GM21367 (cell line): ENCODE data around the gene UBE3C.
"Not testable (repeated sequence)": the region's sequence is repeated elsewhere in the genome, so short reads cannot be mapped to it uniquely, and the experiment has no call there.

ENCODE experiments used
- ATAC-seq: cut with Tn5 transposase; IDR thresholded peaks from one replicate; pipeline ENCODE4 v1.9.1; 2021; ENCODE audit not compliant: unreplicated experiment

The UBE3C gene

DNA sequence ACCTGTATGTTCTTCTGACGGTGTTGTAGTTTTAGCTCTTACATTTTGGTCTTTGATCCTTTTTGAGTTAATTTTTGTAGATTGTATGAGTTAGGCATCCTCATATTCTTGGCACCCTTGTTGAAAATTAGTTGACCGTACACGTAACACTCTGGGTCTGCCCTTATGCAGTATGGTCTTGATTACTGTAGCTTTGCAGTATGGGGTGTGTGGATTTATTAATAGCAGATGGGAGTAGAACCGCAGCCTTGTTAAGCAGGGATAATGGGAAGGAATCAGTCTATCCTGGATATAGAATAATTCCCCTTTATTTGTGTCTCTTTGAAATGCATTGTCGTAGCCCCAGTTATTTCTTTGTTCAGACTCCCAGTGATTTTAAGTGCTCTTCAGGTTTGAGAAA lies 95.5 kb downstream of the UBE3C start:
- no peak for ATAC-seq

DNA sequence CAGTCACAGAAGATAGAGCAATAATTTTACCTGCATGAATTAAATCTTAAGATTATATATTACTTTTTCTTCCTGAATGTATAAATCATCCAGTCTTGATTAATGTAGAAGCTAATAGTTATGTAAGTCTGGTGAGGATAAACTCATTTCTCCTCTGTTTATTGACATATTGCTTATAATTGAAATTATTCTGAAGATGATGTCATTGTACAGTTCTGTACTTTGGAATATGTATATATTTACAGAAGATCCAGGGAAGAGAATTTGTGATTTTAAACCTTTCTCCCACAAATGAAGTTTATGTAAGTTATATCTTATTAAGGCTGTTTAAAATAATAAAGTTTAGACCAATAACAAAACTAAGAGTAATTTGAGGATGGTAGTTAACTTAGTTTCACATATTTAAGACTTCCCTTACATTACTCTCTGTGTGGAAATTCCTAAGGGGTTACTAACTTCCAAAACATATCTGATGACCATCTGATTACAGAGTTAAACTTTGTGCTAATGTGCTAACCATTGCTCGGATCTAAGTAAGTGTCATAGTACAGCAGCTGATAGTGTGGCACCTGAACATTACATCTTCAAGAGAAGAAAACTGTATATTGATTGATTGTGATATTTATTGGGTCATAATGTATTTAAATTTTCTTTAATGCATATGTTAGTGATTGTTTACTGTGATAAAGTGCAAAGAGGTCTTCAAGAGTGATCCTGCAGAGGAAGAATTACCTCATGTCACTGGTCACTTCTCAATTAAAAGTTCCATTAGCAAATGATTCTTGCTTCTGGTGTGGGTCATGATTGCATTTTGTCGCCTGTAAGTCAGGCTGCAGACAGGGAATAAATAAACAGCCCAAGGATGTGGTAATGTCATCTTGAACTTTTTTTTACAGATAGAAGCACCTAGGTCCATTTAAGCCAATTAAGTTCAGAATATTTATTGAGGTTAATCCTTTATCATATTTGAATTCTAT lies 96.9 kb downstream of the UBE3C start:
- no peak for ATAC-seq

DNA sequence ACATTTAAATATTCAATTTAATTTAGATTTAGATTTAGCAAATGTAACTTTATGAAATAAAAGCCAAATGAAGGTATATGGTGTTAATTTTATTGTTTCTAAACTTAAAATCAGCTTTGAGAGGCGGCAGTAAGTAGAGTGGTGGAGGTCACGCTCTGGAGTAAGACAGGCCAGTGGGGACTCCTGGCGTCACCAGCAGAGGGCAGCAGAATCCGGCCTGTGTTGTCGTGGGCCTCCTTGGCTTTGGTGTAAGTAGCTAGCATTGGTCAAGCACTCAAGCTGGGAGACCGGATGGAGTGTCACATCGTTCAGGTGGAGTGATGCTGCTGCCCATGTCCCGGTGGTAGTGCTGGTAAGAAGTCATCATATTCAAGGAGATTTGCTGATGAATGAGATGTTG lies 99.4 kb downstream of the UBE3C start:
- ATAC-seq = no peak

DNA sequence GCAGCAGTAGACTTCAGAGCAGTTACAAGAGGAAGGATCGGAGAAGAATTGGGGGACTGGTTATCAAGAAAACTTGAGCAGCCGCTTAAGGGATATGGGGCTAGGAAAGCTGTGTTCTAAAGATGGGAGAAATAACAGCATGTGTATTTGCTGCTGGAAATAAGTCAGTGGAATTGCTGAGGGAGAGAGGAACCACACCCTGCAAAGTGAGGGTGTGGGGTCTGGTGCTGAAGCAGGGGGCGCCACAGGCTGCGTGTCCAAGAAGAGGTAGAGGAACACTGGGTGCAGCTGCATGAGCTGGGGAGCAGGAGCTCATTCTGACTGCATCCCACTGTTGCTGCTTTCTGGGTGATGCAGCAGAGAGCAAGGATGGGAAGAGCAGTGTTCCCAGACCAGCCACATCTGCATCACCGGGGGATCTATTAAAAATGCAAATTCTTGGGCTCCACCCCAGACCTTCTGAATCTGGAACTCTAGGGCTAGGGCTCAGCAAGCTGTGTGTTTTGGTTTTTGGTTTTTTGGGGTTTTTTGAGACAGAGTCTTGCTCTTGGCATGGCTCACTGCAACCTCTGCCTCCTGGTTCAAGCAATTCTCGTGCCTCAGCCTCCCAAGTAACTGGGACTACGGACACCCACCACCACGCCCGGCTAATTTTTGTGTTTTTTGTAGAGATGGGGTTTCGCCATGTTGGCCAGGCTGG lies 101.0 kb downstream of the UBE3C start:
- no peak for ATAC-seq

DNA sequence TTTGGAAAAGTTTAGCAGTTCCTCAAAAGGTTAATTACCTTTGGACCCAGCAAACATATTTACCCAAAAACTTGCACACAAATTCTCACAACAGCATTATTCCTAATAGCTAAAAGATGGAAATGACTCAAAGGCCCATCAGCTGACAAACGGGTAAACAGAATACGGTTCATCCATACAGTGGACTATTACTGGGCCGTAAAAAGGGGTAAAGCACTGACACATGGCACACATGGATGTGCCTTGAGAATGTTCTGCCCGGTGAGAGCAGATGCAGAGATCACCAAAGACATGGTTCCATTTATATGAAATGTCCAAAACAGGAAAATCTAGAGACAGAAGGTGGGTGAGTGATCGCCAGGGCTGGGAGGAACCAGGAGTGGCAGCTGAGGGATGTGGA lies 102.9 kb downstream of the UBE3C start:
- no peak for ATAC-seq

DNA sequence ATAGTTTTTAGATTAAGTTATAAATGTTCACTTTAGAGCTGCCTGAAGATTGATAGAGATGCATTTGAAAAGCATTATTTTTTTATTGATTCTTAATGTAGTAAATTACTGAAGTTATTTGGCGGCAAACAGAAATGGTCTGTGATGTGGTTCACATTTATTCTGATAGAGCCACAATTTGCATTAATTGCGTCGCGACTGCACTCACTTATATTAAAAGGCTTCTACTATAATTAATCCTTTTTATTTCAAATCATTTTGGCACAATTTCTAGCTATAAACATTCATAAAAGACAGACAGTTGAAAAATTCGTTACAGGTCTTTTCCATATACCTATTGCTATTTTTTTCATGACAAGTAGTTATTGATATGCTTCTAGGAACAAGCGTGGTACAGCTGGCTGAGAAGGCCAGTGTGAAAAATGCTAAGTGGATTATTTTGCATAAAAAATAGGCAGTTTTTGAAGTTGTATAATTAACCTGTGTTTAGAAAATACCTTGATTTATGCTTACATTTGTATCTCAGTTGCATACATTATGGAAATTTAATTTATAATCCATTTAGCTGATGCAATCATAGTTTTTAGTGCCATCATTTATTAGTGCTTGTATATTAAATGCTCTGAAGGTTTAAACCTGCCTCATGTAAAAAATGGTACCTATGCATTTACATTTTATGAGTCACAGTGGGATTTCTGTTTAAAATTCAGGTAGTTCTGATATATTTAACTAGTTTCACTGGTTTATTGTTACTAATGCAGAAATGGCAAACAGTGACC lies 106.0 kb downstream of the UBE3C start:
- ATAC-seq = no peak

DNA sequence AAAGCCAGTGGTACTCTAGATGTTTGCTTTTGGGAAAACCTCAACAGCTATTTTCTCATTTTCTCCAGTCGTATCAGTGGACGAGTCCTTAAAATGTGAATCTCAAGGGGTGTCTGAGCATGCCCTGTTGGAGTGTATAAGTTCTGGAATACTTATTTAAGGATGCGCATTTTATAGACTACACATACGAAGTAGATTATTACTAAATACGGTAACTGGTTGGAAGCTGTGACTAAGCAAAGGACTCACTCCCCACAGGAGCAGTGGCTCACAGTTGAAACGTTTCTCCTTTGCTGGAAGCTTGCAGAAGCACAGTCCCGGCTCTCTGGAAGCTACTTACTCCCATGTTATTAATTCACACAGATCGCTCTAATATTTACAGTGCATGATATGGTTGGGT lies 107.3 kb downstream of the UBE3C start:
- ATAC-seq = no peak

DNA sequence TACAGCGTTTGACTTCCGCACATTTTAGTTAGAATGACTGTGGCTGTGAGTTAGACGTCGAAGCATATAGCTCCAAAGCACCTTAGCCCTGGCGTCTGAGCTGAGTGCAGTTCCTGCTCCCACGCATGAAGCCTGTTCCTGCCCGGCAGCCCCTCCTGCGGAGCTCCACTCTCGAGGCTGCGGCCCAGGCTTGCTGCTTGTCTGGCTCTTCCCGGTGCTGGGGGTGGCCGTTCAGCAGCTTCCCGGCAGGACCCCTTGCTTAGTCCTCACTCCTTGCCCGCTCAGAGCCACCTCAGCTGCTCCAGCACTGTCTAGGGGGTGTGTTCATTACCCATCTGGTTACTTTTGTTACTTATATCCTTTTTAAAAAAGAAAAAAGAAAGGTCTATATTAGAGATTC lies 109.9 kb downstream of the UBE3C start:
- ATAC-seq = no peak

DNA sequence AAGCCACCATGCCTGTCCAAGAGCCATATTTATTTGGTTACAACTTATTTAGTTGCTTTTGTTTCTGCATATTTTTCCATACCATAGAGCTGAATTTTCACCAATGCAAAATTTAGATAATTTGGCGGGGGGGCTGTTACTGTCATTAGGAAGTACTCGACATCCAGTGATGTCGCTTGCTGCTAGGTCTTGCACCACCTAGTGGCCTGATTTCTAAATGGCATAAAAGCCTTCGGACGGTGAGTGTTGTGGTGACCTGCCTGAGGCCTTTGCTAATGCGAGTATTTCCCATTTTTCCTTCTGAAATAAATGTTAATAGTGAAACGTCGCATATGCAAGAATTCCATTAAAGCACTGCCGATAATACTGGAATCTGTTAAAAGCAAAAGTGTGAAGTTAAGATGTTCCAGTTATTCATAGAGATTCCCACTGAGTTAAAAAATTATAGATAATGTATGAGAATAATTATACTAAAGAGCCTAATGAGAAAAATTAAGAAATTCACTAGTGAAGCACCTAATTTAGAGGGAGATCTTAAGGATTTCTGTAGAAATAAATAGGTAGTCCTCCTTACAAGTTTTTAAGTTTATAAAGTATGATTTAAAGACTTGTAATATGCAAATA lies 112.0 kb downstream of the UBE3C start:
- peak; percentile 82 for ATAC-seq

DNA sequence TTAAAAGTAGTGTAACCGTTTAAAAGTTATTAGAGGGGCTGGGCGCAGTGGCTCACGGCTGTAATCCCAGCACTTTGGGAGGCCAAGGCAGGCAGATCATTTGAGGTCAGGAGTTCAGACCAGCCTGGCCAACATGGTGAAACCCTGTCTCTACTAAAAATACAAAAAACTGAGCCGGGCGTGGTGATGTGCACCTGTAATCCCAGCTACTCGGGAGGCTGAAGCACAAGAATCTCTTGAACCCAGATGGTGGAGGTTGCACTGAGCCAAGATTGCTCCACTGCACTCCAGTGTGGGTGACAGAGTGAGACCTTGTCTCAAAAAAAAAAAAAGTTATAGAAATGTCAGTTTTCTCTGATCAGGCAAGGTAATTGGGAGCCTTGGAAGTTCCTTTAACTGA lies 113.1 kb downstream of the UBE3C start:
- ATAC-seq = not testable (repeated sequence)

DNA sequence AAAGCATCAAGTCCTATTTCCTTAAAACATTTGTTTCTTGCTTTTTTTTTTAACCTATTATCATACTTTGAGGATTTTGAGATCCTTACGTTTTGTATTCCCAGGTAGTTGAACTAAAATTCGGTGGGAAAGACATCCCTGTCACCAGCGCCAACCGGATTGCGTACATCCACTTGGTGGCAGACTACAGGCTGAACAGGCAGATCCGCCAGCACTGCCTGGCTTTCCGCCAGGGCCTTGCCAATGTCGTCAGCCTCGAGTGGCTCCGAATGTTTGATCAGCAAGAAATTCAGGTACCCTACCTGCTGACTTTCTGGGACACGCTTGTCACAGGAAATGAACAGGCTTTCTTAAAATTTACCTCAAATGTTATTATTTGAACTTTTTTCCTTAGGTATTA lies 115.1 kb downstream of the UBE3C start:
- ATAC-seq = no peak

DNA sequence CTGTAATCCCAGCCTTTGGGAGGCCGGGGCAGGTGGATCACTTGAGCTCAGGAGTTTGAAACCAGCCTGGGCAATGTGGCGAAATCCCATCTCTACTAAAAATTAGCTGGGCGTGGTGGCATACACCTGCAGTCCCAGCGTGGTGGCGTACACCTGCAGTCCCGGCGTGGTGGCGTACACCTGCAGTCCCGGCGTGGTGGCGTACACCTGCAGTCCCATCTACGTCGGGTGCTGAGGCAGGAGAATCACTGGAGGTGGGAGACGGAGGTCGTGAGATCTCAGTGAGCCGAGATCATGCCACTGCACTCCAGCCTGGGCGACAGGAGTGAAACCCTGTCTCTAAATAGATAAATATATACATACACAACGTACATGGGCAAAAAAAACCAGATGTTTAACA lies 116.1 kb downstream of the UBE3C start:
- ATAC-seq = not testable (repeated sequence)

DNA sequence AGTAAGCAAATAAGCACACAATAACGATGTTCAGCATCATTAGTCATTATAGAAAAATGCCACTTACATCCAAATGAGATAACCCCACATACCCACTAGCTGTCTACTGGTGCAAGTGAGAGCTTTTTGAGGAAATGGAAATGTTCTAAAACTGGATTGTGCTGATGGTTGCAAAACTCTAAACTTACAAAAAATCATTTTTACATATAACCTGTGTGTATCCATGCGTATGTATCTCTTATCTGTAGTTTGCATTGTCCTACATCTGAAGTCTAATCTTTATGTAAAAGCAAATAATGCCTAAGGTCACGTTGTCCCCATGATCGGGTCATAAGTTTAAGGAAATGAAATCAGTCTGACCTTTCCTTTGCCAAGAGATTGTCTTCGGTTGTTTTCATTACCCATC lies 116.5 kb downstream of the UBE3C start:
- ATAC-seq = no peak

DNA sequence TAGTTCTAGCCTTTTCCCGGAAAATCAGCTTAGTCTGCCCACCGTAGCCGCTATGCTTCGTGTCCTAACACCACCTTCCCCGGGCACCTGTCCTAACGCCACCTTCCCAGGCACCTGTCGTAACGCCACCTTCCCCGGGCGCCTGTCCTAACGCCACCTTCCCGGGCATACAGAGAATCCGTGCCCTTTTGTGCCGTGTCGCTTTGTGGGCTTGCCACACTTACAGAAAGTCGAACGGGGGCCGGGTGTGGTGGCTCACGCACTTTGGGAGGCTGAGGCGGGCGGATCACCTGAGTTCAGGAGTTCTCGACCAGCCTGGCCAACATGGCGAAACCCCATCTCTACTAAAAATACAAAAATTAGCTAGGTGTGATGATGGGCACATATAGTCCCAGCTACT lies 124.4 kb downstream of the UBE3C start:
- no peak for ATAC-seq

DNA sequence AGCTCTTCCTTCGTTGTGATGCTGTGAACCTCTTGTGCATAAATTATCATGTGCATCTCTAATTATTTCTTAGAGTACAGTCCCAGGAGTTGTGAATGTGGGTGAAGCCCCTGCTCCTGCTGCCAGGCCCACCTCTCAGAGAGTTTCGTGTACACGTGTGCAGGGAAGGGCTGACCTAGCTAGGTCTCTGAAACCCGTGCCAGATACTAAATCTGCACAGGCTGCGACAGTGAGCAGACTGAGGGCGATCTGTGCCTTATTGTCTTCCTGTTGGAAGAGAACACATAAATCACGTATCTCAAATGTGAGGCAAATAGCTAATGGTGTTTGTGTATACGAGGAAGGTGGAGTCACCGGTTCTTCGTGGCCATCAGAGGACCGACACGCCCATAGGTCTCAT lies 126.3 kb downstream of the UBE3C start:
- no peak for ATAC-seq

DNA sequence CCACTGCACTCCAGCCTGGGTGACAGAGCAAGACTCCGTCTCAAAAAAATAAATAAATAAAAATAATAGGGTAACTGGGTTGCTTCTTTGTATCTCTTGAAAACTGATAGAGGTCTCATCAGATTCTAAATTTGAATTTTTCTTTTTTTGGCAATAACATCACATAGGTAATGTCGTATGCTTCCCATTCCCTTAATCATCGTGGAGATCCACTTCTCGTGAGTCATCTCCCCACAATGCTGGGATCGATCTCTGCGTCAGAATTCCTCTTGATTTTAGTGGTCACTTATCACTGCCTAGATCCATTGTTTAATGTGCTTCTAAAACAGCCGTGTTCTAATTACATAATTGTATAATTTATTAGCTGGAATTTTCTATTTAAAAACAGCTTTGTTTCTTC lies 127.5 kb downstream of the UBE3C start:
- ATAC-seq = no peak

DNA sequence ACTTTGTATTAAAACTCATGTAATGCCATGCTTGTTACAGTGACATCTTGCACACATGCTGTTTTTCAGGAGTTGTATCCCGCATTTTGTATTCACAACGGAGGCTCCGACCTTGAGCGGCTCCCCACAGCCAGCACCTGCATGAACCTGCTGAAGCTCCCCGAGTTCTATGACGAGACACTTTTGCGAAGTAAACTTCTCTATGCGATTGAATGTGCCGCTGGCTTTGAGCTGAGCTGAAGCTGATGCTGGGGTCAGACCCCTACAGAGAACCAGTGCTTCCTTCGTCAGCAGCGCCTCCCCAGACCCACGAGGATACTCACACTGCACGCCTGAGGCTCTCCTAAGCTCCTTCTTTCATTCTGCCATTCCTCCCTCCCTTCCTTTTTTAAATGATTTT lies 128.8 kb downstream of the UBE3C start:
- no peak for ATAC-seq

DNA sequence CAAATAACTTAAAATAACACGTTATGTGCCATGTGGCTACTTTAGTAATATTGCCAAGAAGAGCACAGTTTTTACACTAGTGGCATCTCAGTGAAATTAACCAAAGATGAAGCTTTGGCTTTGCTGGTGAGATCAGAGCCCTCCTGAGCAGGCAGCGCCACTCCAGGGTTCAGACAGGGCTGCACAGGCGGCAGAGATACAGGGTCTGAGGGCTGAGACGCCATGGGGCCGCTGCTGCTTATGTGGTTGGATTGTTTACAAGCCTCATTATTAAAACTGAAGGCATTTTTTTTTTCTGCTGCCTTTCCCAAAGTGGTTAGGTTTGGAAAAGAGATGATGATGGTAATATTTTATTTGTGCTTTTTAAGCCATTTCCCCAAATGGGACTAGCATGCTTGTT lies 129.2 kb downstream of the UBE3C start:
- ATAC-seq = no peak

DNA sequence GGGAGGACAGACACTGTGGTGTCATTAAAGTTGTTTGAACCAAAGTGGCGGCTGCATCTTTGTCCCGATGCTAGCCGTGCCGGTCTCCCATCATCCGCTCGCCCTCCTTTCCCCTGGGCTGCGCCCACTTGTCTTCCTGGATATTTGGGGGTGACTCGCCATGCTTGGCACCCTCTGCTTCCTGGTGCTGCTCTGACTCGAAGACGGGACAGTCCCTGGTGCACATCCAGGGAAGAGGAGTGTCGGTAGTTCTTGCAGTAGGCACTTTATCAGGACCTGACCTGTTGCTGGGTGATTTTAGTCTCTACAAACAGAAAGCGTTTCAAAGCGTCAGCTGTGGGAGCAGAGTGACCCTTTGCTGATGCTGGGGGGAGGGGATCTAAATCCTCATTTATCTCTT lies 129.8 kb downstream of the UBE3C start:
- ATAC-seq = no peak

DNA sequence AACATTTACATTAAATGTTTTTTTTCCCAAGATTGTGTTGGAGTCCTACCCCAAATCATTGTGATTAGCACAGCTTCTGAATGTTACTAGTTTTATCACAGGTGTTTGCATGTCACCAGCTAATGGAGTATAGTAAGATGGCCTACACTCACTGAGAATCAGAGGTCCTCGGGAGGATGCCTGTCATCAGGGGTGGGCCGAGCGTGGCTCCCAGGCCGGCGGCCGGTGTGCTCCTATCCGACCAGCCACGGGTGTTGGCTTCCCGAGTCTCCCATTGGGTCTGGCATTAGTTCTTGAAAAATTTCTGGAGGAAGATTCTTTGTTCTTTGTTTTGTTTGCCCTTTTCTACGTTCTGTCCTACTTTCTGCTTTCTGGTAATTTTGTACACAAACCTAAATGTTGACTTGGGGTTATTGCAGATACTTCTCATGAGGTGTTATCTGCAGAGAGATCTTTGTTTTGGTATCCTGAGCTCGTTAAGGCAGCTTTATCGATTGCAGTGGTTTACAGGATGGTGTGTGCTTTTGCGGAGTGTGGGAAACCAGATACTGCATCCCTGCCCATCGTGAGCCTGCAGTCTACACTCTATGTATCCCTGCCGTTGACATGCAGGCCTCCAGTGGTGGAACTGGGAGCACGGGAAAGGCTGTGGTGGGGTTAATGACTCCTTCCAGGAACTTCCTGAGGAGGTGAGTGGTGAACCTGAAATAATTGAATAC lies 130.8 kb downstream of the UBE3C start:
- no peak for ATAC-seq

DNA sequence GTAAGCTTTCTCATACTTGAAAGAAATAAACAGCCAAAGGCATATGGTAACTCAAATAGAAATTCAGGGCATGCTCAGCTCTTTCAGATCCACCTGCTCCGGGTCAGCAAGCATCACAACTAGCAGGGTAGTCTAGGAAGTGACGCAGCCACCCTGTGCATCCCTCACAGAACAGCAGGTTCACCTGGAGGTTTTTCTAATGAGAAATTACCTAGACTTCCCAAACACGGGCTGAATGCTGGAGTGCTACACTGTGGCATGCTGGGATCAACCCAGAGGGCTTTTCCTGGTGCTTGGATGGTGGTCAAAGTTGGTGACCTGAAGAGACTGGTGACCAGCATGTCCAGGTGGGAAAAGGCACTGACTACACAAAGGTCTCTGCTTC lies 131.3 kb downstream of the UBE3C start:
- no peak for ATAC-seq
